Inflammatory macrophage treated with lipopolysaccharide for 1 hour (primary cell): Measurements from ENCODE around the gene OR10W1.

Source experiments
- DNase-seq, 2 donors: peaks; one replicate each; pipeline ENCODE4 v3.0.0-alpha.2; 2020 to 2022

Gene OR10W1

DNA sequence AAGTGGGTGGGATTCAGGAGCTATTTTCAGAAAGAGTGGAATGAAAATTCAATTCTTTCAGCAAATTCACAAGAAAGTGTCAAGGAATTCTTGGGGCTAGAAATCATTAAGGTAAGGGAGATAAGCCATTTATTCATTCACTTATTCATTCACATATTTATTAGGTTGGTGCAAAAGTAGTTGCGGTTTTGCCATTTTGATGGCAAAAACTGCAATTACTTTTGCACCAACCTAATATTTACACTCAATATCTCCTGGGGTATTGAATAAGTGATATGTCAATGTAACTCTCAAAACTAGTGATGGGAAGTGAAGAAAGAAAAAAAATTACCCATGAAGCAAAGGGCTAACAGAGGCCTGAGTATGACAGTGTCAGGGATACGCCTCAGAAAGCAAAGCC, at the start of gene OR10W1:
TSS of gene OR10W1 (minus strand) at position 119 of the 400 bp plus-strand sequence. CDS start 402 bp downstream, outside the sequence.
- no peak for DNase-seq

DNA sequence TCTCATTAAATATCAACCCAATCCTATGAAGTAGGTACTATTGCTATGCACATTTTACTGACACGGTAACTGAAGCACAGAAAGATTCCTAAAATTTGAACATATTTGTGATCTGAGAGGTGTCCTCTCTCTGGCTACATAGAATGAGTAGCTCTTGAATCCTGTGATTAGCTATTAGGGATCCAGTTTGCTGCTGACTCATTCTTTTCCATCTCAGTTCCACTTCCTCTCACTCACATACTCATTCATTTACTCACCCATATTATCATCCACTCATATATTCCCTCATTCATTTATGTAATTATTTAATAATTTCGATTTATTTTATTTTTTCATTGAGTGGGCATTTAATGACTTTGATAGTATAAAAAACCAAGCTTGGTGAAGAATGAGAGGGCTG, 48.1 kb upstream of the OR10W1 start:
- DNase-seq: no peak

DNA sequence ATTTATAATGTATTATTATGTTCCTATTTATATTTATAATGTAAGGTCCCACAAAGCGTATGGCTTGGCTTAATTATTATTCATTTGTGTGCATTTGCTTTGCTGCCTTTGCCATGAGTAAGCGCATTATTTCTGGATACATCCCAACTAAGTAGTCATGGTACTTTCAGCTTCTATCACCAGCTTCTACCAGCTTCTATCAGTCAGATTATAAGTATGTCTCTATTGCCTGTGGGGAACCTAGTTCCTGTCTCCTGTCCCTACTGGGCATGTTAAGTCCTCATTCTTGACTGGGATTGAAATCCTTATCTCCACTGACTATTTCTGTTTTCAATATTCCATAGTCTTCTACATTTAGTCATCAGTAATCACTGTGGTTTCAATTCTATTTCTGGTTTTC, 33.5 kb upstream of the OR10W1 start:
- DNase-seq: no peak

- no peak for DNase-seq
Observed at GRCh38 chr11:58292017-58292416, 24.0 kb upstream of the OR10W1 start.

DNA sequence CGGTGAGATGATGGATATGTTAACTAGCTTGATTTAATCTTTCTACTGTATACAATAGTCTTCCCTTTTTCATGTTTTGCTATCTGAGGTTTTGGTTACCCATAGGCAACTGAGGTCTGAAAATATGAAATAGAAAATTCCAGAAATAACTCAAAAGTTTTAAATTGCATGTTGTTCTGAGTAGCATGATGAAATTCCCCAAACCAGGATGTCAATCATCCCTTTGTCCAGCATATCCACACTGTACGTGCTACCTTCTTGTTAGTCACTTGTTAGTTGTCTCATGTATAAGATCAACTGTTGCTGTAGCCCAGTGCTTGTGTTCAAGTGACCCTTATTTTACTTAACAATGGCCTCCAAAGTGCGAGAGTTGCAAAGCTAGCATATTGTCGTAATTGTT, 21.2 kb upstream of the OR10W1 start:
- DNase-seq: no peak

- DNase-seq: peak in 1 of 2 donors; percentile 7
Observed at GRCh38 chr11:58286249-58286648, 18.2 kb upstream of the OR10W1 start.

- DNase-seq: no peak
Observed at GRCh38 chr11:58285483-58286040, 17.5 kb upstream of the OR10W1 start.

DNA sequence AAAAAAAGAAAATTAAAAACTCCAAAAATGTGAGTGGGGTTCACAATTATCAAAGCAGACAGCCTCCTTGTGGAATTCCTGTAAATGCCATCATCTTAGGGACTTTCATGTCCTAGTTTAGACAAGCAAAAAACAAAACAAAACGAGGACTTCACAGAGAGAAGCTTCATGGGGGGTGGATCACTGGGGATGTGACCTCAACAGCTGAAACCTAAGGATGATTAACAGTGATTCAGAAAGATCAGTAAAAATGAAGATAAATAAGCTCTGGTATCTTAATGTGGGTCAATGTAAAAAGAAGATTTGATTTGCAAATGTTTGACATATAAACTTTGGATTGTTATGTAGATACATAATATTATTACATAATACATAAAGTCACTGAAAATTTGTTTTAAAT, 8.1 kb upstream of the OR10W1 start:
- no peak for DNase-seq

GRCh38 chr11:58275002-58275401, 6.9 kb upstream of the OR10W1 start:
- DNase-seq: no peak

- DNase-seq: no peak
Observed at GRCh38 chr11:58259983-58260382, 8.1 kb downstream of the OR10W1 start.

GRCh38 chr11:58254936-58255335, 13.1 kb downstream of the OR10W1 start:
- DNase-seq: no peak

- no peak for DNase-seq
Observed at GRCh38 chr11:58243954-58244353, 24.1 kb downstream of the OR10W1 start.

GRCh38 chr11:58227956-58228615, 40.0 kb downstream of the OR10W1 start:
- DNase-seq: no peak

GRCh38 chr11:58222721-58223120, 45.3 kb downstream of the OR10W1 start:
- DNase-seq: no peak
